Smooth muscle cell of the pulmonary artery (primary cell): Measurements from ENCODE around the gene ZNF512B. TPM values are rescaled to one million over a fixed set of nuclear protein-coding genes. Genes with fewer than 3 reads are reported as not detected.

ENCODE experiments used
- total RNA-seq: library from RNA; depleted of rRNA; stranded (reverse); fragments of >200 nt; gene quantifications from 2 replicates; pipeline ENCODE4 v1.2.3, GENCODE V29; 2014

The ZNF512B gene
- 11.9 and 15.3 TPM in 2 replicates for total RNA-seq

DNA sequence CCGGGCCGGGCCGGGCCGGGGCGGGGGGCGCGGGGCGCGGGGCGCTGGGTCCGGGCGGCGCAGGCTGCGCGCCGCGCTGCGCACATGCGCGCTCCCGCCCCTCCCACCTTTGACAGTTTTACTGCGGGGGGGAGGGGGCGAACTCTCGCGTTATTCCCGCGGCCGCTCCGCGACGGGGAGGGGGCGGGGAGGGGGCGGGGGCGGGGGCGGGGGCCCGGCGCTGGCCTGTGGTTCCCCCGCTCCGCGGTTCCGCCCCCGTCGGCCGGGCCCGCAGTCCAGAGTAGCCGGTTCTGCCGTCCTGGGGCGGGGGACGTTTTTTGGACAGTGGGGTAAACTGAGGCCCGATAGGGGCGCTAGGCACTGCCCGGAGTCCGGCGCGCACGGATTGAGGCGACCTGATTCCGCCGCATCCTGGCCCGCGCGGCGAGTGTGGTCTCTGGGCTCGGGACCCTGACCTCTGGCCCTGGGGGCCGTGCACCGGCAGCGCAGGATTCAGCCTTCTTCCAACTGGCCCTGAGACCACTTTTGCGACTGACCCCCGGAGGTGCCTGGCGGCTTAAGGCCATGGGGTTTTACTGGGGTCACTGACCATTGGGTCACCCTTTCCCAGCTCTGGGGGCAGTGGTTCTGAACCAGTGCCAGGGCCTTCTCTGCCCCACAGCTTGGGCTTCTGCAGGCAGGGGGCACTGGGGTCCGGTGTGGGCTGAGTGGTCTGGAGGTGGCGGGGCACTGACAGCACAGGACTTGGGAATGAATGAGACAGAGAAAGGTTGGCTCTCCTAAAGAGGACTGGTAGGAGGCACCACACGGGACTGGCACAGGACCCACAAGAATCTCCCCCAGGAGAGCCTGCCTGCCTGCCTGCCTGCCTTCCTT is at the start of gene ZNF512B:
Gene ZNF512B (minus strand): TSS at position 93 of the 876 bp plus-strand sequence. CDS start 1,980 bp downstream, outside the sequence.

DNA sequence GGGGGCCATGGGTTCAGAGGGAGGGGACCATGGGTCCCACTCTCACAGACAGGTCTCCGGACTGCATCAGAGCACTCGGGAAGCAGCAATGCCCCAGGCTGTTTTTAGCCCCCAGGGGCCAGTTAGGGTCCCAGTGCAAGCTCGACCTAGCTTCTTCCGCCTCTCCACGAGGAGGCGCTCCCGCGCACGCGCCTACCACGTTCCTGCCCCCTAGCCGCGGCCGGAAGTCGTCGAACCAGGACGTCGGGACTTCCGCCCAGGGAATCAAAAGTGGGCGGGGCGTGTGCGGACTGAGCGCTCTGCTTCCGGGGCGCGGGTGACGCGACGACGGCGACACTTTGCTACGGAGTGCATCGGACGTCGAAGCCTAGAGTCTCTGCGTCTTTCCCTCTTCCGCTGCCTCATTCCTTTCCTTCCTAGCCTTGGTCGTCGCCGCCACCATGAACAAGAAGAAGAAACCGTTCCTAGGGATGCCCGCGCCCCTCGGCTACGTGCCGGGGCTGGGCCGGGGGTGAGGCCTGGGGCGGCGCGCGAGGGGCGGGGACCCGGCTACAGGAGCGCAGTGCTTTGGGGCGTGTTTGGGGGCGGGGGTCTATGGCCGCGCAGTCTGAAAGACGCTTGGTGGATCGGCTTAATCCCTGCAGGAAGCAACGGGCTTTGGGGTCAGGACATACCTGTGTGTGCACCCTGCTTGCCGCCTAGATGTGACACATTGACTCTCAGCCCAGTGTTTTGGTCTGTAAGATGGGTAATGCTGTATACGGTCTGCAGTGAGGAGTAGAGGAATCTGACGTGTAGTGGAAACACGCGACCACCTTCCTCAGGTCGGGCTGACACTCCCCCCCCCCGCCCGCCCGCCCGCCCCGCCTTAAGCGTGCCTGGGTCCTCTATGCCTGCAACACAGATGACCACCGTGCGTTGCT is 11.3 kb upstream of the ZNF512B start, which contains the start of gene PRPF6:
Gene PRPF6 (plus strand): TSS at position 327 of the 923 bp plus-strand sequence. CDS start 114 bp downstream, at position 441.

GRCh38 chr20:63979557-63980316 is 10.0 kb upstream of the ZNF512B start, which contains the start of gene SAMD10:
SAMD10 (minus strand) TSS chr20:63979642; CDS start chr20:63979467, 175 bp downstream.

GRCh38 chr20:63955827-63956663 is 13.7 kb downstream of the ZNF512B start, which contains the start of gene UCKL1:
UCKL1 (minus strand) TSS chr20:63956416; CDS start chr20:63956372, 44 bp downstream.

Other genes starting within 250 kb of the ZNF512B start
- gene LIME1, start 233.3 kb downstream of the ZNF512B start, total RNA-seq = 3.1 and 5.2 TPM in 2 replicates
- 20.9 and 27.9 TPM in 2 replicates for gene SLC2A4RG, start 230.2 kb downstream of the ZNF512B start, total RNA-seq
- 2.7 and 4.3 TPM in 2 replicates for gene ZBTB46, start 138.7 kb downstream of the ZNF512B start, total RNA-seq
- not detected in 2 replicates for gene ABHD16B, start 108.4 kb downstream of the ZNF512B start, total RNA-seq
- gene TPD52L2, start 104.7 kb downstream of the ZNF512B start, total RNA-seq = 130 and 135 TPM in 2 replicates
- gene DNAJC5, start 74.8 kb downstream of the ZNF512B start, total RNA-seq = 75.9 and 96.0 TPM in 2 replicates
- gene UCKL1, start 13.5 kb downstream of the ZNF512B start, total RNA-seq = 22.9 and 33.0 TPM in 2 replicates
- 2.3 and 3.6 TPM in 2 replicates for gene SAMD10, start 9.7 kb upstream of the ZNF512B start, total RNA-seq
- gene PRPF6, start 11.2 kb upstream of the ZNF512B start, total RNA-seq = 55.1 and 63.7 TPM in 2 replicates
- gene C20orf204, start 66.3 kb upstream of the ZNF512B start, total RNA-seq = 0.65 and 0.76 TPM in 2 replicates
- 0.07 TPM in 2 replicates for gene SOX18, start 79.7 kb upstream of the ZNF512B start, total RNA-seq
- gene TCEA2, start 93.3 kb upstream of the ZNF512B start, total RNA-seq = 27.9 and 34.3 TPM in 2 replicates
- 7.7 and 14.5 TPM in 2 replicates for gene RGS19, start 109.6 kb upstream of the ZNF512B start, total RNA-seq
- 2.3 and 2.4 TPM in 2 replicates for gene OPRL1, start 110.2 kb upstream of the ZNF512B start, total RNA-seq
- gene LKAAEAR1, start 114.5 kb upstream of the ZNF512B start, total RNA-seq = not detected in 2 replicates
- not detected in 2 replicates for gene NPBWR2, start 137.6 kb upstream of the ZNF512B start, total RNA-seq
- not detected in 2 replicates for gene MYT1, start 194.5 kb upstream of the ZNF512B start, total RNA-seq